SHP77 (cell line): Measurements from ENCODE around the gene HYAL3.
"Not testable (repeated sequence)": the region's sequence is repeated elsewhere in the genome, so short reads cannot be mapped to it uniquely, and the experiment has no call there.

Source experiments
- DNase-seq, 2 experiments: peaks; one replicate each; lab custom pipeline; 2025; lab: John Stamatoyannopoulos, UW

HYAL3 gene

GRCh38 chr3:50258029-50258680, 41.0 kb downstream of the HYAL3 start:
- DNase-seq, result no peak

- peak; percentile 50 to 65 for DNase-seq
Measured at GRCh38 chr3:50256978-50257890, 42.0 kb downstream of the HYAL3 start.

- no peak for DNase-seq
Measured at GRCh38 chr3:50255251-50255615, 44.0 kb downstream of the HYAL3 start.

GRCh38 chr3:50254577-50255250, 44.5 kb downstream of the HYAL3 start:
- DNase-seq, result no peak

DNA sequence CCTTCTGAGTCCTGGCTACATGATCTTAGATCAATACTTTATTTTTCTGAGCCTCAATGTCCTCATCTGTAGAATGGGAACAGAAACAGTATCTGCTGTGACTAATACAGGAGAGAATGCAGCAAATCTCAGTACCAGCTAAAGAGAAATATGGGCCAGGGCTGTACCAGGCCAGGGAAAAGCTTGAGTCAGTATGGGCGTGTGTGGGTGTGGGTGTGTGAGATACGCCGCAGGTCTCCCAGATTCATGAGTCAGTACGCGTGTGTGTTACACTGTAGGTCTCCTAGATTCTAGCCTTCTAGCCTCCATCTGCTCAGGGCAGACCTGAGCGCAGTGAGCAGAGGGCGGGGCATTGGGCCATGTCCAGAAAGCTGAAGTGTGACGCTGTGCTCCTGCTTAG, 48.0 kb downstream of the HYAL3 start:
- no peak for DNase-seq

DNA sequence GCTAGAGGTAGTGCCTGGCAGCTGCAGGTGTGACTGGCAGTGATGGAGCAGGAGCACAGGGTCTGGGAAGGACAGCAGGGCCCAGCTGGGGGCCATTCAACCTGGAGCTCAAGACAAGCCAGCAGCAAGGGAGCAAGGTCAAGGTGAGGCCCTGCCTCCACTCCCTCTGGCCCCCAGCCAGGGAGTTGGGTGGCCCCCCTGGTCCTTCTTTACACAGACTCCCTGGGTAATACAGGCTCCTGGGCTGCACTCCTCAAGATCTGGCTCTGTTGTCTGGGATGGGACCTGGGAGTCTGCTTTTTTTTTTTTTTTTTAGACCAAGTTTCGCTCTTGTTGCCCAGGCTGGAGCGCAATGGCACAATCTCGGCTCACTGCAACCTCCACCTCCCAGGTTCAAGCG, 48.7 kb downstream of the HYAL3 start:
- DNase-seq, result no peak

- no peak for DNase-seq
Measured at GRCh38 chr3:50249457-50249856, 49.7 kb downstream of the HYAL3 start.

DNA sequence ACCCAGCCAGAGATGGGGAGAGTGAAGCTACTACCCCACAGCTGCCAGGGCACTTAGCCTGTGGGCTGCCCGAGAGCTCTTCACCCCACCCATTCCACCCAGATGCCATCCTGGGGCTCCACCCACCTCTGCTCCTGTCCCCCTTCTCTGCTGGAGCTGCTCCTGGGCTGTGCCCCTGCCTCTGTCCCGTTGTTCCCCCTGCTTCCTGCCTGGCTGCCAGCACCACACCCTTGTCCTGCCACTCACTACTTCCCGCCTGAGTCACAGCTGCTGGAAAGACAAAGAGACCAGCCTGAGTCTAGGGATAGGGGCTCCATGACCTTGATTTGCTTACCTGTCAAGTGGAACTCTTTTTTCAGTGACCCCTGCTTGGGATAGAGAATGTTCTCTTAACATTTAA, 50.8 kb downstream of the HYAL3 start:
- no peak for DNase-seq

DNA sequence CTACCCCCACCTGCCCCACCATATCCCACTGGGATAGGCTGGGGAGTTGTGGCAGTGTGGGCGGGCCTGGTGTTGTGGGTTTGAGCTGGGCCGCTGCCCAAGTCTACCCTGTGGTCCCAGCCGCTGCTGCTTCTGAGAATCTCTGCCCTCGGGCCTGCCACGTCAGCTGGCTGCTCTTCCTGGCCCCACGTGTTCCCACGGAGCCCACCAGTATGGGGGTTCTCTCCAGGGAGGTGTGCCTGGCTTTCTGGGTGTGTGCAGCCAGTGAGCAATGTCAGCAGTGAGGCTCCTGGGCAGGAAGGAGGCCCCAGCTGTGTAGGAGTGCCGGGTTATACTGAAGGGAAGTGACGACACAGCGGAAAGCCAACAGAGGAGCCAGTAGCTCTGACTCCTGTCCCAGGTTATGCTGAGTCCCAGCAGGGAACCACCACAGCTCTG, 52.7 kb downstream of the HYAL3 start:
- no peak for DNase-seq

DNA sequence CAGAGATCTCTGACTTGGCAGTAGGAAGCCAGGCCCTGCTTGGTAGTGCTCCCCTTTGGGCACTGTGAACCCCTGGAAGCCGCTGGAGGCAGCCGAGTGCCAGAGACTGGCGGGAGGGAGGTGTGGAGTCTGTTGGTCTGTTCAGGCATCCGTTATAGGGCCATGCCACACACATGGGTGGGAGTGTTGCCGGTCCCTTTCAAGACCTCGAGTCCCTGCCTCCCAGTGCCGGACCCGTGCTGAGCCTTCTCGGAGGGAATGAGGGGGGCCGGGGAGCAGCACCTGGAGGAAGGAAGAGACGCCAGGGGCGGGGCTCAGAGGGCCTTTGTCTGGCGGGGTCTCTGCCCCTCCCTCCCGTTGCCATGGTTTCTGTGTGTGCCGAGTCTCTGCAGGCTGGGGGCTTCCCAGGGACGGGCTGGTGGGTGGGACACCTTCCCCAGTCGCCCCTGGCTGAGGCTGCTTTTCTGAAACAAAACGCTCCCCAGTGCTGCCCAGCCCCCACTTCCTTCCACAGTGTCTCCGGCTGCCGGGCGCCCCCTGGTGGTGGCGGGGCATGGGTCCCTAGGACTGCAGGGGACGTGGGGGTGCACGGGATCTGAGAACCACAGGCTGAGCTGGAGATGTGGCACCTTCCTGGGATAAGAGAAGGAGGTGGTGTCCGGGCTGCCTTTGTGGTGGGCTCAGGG, 53.2 kb downstream of the HYAL3 start:
- DNase-seq, result peak; percentile 62 to 75

DNA sequence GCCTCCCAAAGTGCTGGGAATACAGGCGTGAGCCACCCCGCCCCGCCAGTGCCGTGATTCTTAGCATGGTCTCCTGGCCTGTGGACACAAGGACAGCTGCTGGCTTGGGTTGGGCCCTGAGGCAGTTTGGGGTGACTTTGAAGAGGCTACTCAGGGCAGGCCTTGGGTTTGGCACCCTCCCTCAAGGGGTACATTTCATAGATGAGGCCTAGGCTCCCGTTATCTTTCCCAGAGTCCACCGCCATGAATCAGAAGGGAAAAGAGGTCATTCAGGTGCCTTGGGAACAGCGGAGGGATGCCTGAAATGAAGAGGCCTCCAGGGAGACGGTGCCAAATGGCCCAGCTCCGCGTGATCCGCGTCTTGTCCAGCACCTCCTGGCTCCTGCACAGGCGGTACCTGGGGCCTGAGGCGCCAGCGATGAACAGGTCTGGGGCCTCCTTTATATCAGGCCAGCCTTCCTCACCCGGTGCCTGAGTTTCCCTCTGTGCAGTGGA, 53.9 kb downstream of the HYAL3 start:
- DNase-seq, result no peak

- not testable (repeated sequence) for DNase-seq
Measured at GRCh38 chr3:50244813-50245212, 54.4 kb downstream of the HYAL3 start.

GRCh38 chr3:50243543-50243895, 55.7 kb downstream of the HYAL3 start:
- no peak for DNase-seq

DNA sequence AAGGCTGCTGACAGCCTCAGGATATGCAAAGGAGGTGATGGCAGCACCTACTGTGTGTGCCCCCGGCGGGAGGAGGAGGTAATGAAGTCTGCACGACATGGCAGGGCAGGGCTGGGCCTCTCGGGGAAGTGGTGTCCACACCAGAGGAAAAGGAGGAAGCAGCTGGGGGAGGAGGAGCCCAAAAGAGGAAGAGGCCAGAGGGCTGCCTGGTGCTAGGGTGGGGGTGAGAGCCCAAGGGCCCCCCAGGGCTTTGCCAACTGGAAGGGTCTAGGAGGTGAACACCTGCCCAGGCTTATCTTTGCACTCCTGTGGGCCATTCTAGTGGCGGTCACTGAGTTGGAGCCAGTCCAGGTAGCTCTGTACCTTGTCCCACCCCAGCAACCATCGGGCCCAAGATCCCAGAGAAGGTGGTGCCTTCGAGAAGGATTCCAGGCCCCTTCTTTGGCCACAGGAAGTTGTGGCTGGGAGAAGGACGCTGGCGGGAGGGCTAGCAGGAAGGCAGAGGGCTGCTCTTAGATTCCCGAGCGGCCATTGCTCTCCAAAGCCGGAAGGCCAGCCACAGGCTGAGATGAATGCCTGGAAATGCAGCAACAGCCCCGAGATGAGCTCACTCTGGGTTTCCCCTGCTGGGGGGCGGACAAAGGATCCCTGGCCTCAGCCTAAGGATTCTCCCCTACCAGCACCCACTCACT, 56.2 kb downstream of the HYAL3 start:
- no peak for DNase-seq
